Smooth muscle cell of the pulmonary artery (primary cell): Measurements from ENCODE around the gene HOXC6. TPM values are rescaled to one million over a fixed set of nuclear protein-coding genes. Genes with fewer than 3 reads are reported as not detected.

Source experiments
- total RNA-seq: library from RNA; depleted of rRNA; stranded (reverse); fragments of >200 nt; gene quantifications from 2 replicates; pipeline ENCODE4 v1.2.3, GENCODE V29; 2014

Gene HOXC6
- 0.56 and 2.3 TPM in 2 replicates for total RNA-seq

DNA sequence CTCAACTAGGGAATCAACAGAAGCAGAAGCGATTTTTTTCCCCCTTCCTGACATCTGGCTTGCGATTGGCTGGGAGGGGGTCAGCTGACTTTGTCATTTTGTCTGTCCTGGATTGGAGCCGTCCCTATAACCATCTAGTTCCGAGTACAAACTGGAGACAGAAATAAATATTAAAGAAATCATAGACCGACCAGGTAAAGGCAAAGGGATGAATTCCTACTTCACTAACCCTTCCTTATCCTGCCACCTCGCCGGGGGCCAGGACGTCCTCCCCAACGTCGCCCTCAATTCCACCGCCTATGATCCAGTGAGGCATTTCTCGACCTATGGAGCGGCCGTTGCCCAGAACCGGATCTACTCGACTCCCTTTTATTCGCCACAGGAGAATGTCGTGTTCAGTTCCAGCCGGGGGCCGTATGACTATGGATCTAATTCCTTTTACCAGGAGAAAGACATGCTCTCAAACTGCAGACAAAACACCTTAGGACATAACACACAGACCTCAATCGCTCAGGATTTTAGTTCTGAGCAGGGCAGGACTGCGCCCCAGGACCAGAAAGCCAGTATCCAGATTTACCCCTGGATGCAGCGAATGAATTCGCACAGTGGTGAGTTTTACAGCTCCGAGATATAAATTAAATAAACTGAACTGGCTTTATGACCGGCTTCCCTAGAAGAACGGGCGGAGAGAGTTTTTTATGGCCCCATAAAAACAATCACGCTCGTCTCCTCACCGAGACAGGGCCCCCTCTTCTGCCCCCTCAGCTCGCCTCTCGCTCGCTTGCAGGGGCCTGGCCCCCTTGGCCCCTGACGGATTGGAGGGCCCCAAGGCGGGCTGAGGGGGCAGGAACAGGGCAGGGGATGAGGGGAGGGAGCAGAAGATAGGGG is at the start of gene HOXC6:
TSS of gene HOXC6 (plus strand) at position 127 of the 888 bp plus-strand sequence. CDS start at position 209, 82 bp downstream.

DNA sequence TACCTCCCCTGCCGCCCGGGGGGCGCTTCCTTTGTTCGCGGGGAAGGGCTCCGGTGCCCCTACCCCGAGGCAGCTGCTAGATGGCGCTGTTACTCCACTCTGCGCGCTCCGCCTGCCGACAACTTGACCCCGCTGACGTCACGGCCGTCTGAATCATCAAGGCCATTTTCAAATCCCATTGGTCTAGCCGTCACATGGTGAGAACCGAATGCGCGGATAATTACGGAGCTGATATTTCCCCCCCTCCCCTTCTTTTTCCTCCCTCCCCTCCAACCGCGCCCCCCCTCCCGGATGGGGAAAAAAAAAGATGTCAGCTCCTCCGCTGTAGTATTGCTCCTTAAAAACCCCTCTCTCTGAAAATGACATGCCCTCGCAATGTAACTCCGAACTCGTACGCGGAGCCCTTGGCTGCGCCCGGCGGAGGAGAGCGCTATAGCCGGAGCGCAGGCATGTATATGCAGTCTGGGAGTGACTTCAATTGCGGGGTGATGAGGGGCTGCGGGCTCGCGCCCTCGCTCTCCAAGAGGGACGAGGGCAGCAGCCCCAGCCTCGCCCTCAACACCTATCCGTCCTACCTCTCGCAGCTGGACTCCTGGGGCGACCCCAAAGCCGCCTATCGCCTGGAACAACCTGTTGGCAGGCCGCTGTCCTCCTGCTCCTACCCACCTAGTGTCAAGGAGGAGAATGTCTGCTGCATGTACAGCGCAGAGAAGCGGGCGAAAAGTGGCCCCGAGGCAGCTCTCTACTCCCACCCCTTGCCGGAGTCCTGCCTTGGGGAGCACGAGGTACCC is 43.1 kb upstream of the HOXC6 start, which contains the start of gene HOXC10:
TSS of gene HOXC10 (plus strand) at position 246 of the 791 bp plus-strand sequence. CDS start at position 360, 114 bp downstream.

DNA sequence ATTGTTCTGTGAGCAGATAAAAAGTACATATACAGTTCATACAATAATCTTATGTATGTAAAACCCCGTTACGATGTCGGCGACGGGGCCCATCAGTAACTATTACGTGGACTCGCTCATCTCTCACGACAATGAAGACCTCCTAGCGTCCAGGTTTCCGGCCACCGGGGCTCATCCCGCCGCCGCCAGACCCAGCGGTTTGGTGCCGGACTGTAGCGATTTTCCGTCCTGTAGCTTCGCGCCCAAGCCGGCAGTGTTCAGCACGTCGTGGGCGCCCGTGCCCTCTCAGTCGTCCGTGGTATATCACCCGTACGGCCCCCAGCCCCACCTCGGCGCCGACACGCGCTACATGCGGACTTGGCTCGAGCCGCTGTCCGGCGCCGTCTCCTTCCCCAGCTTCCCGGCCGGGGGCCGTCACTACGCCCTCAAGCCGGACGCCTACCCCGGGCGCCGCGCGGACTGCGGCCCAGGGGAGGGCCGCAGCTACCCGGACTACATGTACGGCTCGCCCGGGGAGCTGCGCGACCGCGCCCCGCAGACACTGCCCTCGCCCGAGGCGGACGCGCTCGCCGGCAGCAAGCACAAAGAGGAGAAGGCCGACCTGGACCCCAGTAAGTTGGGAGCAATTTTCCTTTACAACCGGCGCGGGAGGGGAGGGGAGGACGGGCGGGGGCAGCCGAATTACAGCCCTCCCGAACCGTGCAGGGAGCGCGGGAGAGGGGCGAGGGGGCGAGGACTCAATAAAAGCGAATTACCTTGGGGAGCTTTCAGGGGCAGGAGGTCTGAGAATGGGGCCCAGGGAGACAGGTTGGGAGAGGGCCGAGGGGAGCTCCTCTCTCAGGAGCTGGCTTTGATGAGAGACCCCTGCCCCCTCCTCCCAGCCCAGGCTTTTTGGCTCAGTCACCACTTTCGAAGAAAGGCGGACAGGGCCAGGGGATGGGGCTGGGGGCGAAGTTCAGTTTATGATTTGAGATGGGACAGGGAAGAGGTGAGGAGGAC is 27.8 kb upstream of the HOXC6 start, which contains the start of gene HOXC9:
TSS of gene HOXC9 (plus strand) at position 46 of the 999 bp plus-strand sequence. CDS start at position 74, 28 bp downstream.

DNA sequence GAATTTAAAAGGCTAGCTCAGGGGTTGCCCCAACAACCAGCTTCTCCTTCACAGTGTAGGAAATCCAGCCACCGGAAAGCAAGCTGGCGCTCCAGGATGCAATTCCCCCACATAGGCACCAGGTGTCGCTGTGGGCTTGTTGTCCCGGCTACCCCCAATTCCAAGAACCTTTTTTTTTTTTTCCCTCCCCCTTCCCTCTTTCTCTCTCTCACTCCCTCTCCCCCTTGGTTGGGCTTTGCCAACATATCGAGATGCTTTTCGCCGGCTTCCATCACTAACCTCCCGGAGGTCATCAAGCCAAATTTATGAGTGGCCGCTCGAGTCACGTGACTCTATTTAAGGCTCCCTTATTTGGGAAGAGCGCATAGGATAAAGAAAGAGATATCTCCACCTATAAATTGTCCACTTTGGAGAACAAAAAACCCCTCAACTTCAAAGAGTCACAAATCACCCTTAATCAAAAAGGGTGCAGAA is 4.4 kb downstream of the HOXC6 start, which contains the start of gene HOXC5:
TSS of gene HOXC5 (plus strand) at position 424 of the 474 bp plus-strand sequence. CDS start 73 bp downstream, outside the sequence.

DNA sequence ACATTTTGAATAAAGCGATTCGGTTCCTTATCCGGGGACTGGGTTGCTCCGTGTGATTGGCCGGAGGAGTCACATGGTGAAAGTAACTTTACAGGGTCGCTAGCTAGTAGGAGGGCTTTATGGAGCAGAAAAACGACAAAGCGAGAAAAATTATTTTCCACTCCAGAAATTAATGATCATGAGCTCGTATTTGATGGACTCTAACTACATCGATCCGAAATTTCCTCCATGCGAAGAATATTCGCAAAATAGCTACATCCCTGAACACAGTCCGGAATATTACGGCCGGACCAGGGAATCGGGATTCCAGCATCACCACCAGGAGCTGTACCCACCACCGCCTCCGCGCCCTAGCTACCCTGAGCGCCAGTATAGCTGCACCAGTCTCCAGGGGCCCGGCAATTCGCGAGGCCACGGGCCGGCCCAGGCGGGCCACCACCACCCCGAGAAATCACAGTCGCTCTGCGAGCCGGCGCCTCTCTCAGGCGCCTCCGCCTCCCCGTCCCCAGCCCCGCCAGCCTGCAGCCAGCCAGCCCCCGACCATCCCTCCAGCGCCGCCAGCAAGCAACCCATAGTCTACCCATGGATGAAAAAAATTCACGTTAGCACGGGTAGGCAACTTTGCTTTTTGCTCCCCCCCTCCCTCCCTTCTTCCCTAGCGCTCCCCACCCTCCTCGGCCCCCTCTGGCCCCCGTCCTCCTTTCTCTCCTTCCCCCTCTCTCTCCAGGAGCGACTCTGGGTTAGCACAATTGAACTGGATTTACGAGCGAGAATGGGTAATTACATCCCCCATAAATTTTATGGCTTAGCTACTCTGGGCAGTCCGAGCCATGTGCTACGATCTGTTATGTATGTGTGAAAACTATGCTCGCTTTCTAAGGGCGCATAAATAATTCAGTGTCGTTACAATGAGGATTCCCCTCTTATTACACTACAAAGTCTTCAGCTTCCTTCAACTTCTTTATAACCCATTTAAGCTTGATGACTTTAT is 25.8 kb downstream of the HOXC6 start, which contains the start of gene HOXC4:
TSS of gene HOXC4 (plus strand) at position 85 of the 991 bp plus-strand sequence. CDS start at position 173, 88 bp downstream.

Other genes with a start within 250 kb of the HOXC6 start
- not detected in 2 replicates for gene HOXC13, start 89.6 kb upstream of the HOXC6 start, total RNA-seq
- gene HOXC12, start 73.5 kb upstream of the HOXC6 start, total RNA-seq: not detected in 2 replicates
- gene HOXC11, start 55.3 kb upstream of the HOXC6 start, total RNA-seq: not detected in 2 replicates
- gene HOTAIR, start 53.5 kb upstream of the HOXC6 start, total RNA-seq: not detected in 2 replicates
- not detected in 2 replicates for gene HOXC10, start 43.3 kb upstream of the HOXC6 start, total RNA-seq
- 0.40 and 1.8 TPM in 2 replicates for gene HOXC9, start 28.3 kb upstream of the HOXC6 start, total RNA-seq
- 0.50 and 0.85 TPM in 2 replicates for gene HOXC8, start 19.5 kb upstream of the HOXC6 start, total RNA-seq
- gene HOXC5, start 4.6 kb downstream of the HOXC6 start, total RNA-seq: 0.33 and 0.39 TPM in 2 replicates
- 0.79 and 1.2 TPM in 2 replicates for gene HOXC4, start 25.4 kb downstream of the HOXC6 start, total RNA-seq
- gene SMUG1, start 160.5 kb downstream of the HOXC6 start, total RNA-seq: 22.5 and 30.4 TPM in 2 replicates